ENCODE measurements around the gene PHC2.

GRCh38 chr1:33347650-33347992 lies 83.3 kb downstream of the PHC2 start:
- TF ChIP-seq POLR2A (IDR thresholded peaks at IDR 0.05; ENCODE audit: low read depth, low read length) = no peak
- no peak for TF ChIP-seq POLR2AphosphoS5 (IDR thresholded peaks at IDR 0.05; ENCODE audit: low read depth, low read length)
- no peak for TF ChIP-seq TAF1 (IDR thresholded peaks at IDR 0.05; ENCODE audit: low read depth, low read length)
- no peak for TF ChIP-seq SPI1 (IDR thresholded peaks at IDR 0.05; ENCODE audit: low read depth, low read length)
- TF ChIP-seq PAX5 (IDR thresholded peaks at IDR 0.05; ENCODE audit: insufficient read depth, low read length, severe bottlenecking) = no peak
